K562 (cell line): ENCODE data around the gene SOCS4. TPM values are rescaled to one million over a fixed set of nuclear protein-coding genes. Genes with fewer than 3 reads are reported as not detected.

Experiments used
- ATAC-seq: fragments of 200-7000 bp; cut with Tn5 transposase; 3 replicates; pipeline ENCODE4 v1.9.1; 2020; ENCODE audit warnings: moderate library complexity
- BruUV-seq: library from RNA; stranded (reverse); fragments of 400-500 nt; replicated peaks from 2 replicates; lab custom pipeline; 2021; lab: Mats Ljungman, UMichigan
- CTCF ChIA-PET: fragments of 300-600 bp; formaldehyde crosslinking; extraction: SDS; loops from one replicate; lab custom pipeline; 2021; ENCODE audit warnings: low intra/inter-chr PET ratio; lab: Yijun Ruan, JAX
- POLR2A ChIA-PET: fragments of 300-600, 350-650 bp; sonication (Branson Sonifier 250); formaldehyde crosslinking; extraction: SDS; loops from one replicate; lab custom pipeline; 2021; ENCODE audit warnings: antibody characterized with exemption, inconsistent platforms; lab: Yijun Ruan, JAX
- DNase-seq, 4 experiments: peaks; one replicate each; pipeline versions ENCODE4 v3.0.0 to v3.0.0-alpha.2; 2011 to 2018; ENCODE audit warnings: low spot score in 3 of 4, mixed read lengths in 3 of 4; ENCODE audit errors: extremely low read depth in 1 of 4
- FAIRE-seq: peaks from 2 replicates; lab custom pipeline; 2011; peaks lifted over from hg19 to GRCh38; lab: Jason Lieb, UNC
- H2AFZ ChIP-seq: 2 replicates; pipeline ENCODE4 v1.6.0; 2011; ENCODE audit warnings: low read depth, low read length, control low read depth, inconsistent platforms
- H3K27ac ChIP-seq: fragments of 200-600 bp; 3 replicates; pipeline ENCODE4 v1.8.0; 2011; ENCODE audit warnings: low read depth, mild to moderate bottlenecking, control low read depth, inconsistent platforms, low read length, moderate library complexity, mixed read lengths; ENCODE audit errors: extremely low read depth
- H3K27me3 ChIP-seq, 2 experiments: fragments of 300-600 bp in 1 of 2; 2 replicates in 1 of 2; 3 replicates in 1 of 2; pipeline versions ENCODE4 v1.6.0 to v1.8.0; 2011; ENCODE audit warnings: inconsistent platforms in 2 of 2, low read length in 2 of 2, mild to moderate bottlenecking in 1 of 2, mixed read lengths in 1 of 2, moderate library complexity in 1 of 2; ENCODE audit not compliant: control insufficient read depth in 2 of 2, insufficient read depth in 2 of 2
- H3K36me3 ChIP-seq: fragments of 300-600 bp; 3 replicates; pipeline ENCODE4 v1.8.0; 2011; ENCODE audit warnings: mild to moderate bottlenecking, low read length, inconsistent platforms; ENCODE audit not compliant: control insufficient read depth, insufficient read depth
- H3K4me1 ChIP-seq, 2 experiments: fragments of 200-600 bp in 1 of 2; replicated peaks in 1 of 2; 2 replicates in 1 of 2; 3 replicates in 1 of 2; pipeline versions ENCODE4 v1.5.1 to v1.8.0; 2011; ENCODE audit warnings: inconsistent platforms in 2 of 2, low read length in 2 of 2, mild to moderate bottlenecking in 1 of 2, mixed read lengths in 1 of 2, moderate library complexity in 1 of 2; ENCODE audit not compliant: control insufficient read depth in 2 of 2, insufficient read depth in 2 of 2
- H3K4me2 ChIP-seq: 2 replicates; pipeline ENCODE4 v1.6.1; 2011; ENCODE audit warnings: low read length, control low read depth, inconsistent platforms, mixed read lengths; ENCODE audit not compliant: insufficient read depth
- H3K4me3 ChIP-seq: fragments of 200-600 bp; sonication (generic), shearing (Covaris generic); 2 replicates; pipeline ENCODE4 v1.5.1; 2016; ENCODE audit warnings: control low read depth, inconsistent platforms
- H3K79me2 ChIP-seq: fragments of 200-600 bp; 3 replicates; pipeline ENCODE4 v1.8.0; 2011; ENCODE audit warnings: low read length, inconsistent platforms; ENCODE audit not compliant: control insufficient read depth, insufficient read depth
- H3K9ac ChIP-seq, 2 experiments: 2 replicates each; pipeline versions ENCODE4 v1.6.0 to v1.6.1; 2011; ENCODE audit warnings: low read depth in 2 of 2, low read length in 2 of 2, control low read depth in 1 of 2, inconsistent platforms in 1 of 2, mild to moderate bottlenecking in 1 of 2, mixed read lengths in 1 of 2; ENCODE audit not compliant: insufficient read depth in 1 of 2
- H3K9me1 ChIP-seq: one replicate; pipeline ENCODE4 v1.6.0; 2011; ENCODE audit warnings: inconsistent platforms, mild to moderate bottlenecking, low read length, moderate library complexity; ENCODE audit not compliant: control insufficient read depth, insufficient read depth
- H3K9me3 ChIP-seq: replicated peaks from 2 replicates; pipeline ENCODE4 v1.5.1; 2011; ENCODE audit warnings: low read depth, low read length, inconsistent platforms; ENCODE audit not compliant: control insufficient read depth, insufficient read depth
- H4K20me1 ChIP-seq: replicated peaks from 2 replicates; pipeline ENCODE4 v1.6.1; 2011; ENCODE audit warnings: low read length, inconsistent platforms, mixed read lengths; ENCODE audit not compliant: control insufficient read depth, insufficient read depth
- CREB5 ChIP-seq: fragments of 250-450 bp; sonication (Bioruptor Pico); IDR thresholded peaks from 2 replicates; pipeline ENCODE4 v1.5.0; 2020; ENCODE audit warnings: mild to moderate bottlenecking
- FOS ChIP-seq: IDR thresholded peaks from 3 replicates; pipeline ENCODE4 v1.6.1; 2011; ENCODE audit not compliant: insufficient read length; ENCODE audit errors: extremely low read depth
- FUS ChIP-seq: fragments of 200-400 bp; formaldehyde crosslinking; optimal IDR thresholded peaks from 2 replicates; pipeline ENCODE3; 2017; ENCODE audit warnings: low read depth, low read length
- KDM4B ChIP-seq, 2 experiments: fragments of 450-650 bp in 1 of 2; sonication (generic) in 1 of 2; IDR thresholded peaks; 2 replicates each; pipeline ENCODE4 v1.6.1; 2016 to 2017; ENCODE audit warnings: borderline replicate concordance in 2 of 2, antibody characterized with exemption in 1 of 2, low read depth in 1 of 2, mild to moderate bottlenecking in 1 of 2
- MECOM ChIP-seq: fragments of 250-450 bp; sonication (Bioruptor Pico); IDR thresholded peaks from 2 replicates; pipeline ENCODE4 v1.8.0; 2022; ENCODE audit warnings: inconsistent platforms
- PHTF2 ChIP-seq: fragments of 250-450 bp; sonication (Bioruptor Pico); IDR thresholded peaks from 2 replicates; pipeline ENCODE4 v1.5.0; 2021; ENCODE audit warnings: mild to moderate bottlenecking
- RFX5 ChIP-seq: IDR thresholded peaks from 2 replicates; pipeline ENCODE4 v1.6.1; 2011; ENCODE audit warnings: low read depth, mild to moderate bottlenecking, improper control_type of control experiment, low read length
- ZBTB12 ChIP-seq: fragments of 250-450 bp; sonication (Bioruptor Pico); IDR thresholded peaks from 2 replicates; pipeline ENCODE4 v1.4.0; 2020
- ZNF174 ChIP-seq: fragments of 250-450 bp; sonication (Bioruptor Pico); IDR thresholded peaks from 2 replicates; pipeline ENCODE4 v1.4.0; 2020; ENCODE audit warnings: mild to moderate bottlenecking
- ZNF263 ChIP-seq: sonication (generic); formaldehyde crosslinking; IDR thresholded peaks from 2 replicates; pipeline ENCODE4 v1.8.0; 2022; ENCODE audit warnings: mild to moderate bottlenecking, missing genetic modification reagents, borderline replicate concordance
- ZNF436 ChIP-seq: fragments of 250-450, 450-650 bp; sonication (Bioruptor Pico); formaldehyde crosslinking; IDR thresholded peaks from 2 replicates; pipeline ENCODE4 v1.7.0; 2020; ENCODE audit warnings: mild to moderate bottlenecking
- WGBS: fragments of 100-300 bp; shearing (Covaris generic); methylation state at CpG from one replicate; pipeline ENCODE4 v1.1.6; 2016; ENCODE audit warnings: low coverage, mixed read lengths; ENCODE audit not compliant: insufficient coverage; ENCODE audit errors: missing lambda C conversion rate; 5-methylcytosine and 5-hydroxymethylcytosine counted together
- in situ Hi-C: fragments of 300-500 bp; cut with MboI; formaldehyde crosslinking; loops from 4 replicates; pipeline ENCODE4 v1.15.0; 2018; ENCODE audit warnings: inconsistent platforms, mixed read lengths
- intact Hi-C: fragments of 100-400 bp; cut with micrococcal nuclease; formaldehyde crosslinking; loops from 2 replicates; pipeline ENCODE4 v1.14.2; 2022
- polyA plus RNA-seq, 8 experiments: library from polyadenylated mRNA; depleted of rRNA in 4 of 8; stranded (reverse) in 5 of 8; unstranded in 3 of 8; fragments of >200 nt; fragmentation: Nextera tagmentation in 2 of 8; fragmentation: Illumina TruSeq in 1 of 8; extraction: Ambion mirVana in 2 of 8; extraction: Trizol in 1 of 8; gene quantifications; 2 replicates each; pipeline versions ENCODE4 v1.2.1 to v1.2.3, GENCODE V29; 2011 to 2014; ENCODE audit warnings: inconsistent platforms in 1 of 8, missing spikeins in 1 of 8
- total RNA-seq, 7 experiments: library from RNA; depleted of rRNA in 6 of 7; stranded (reverse); fragments of >200 nt in 6 of 7; fragmentation: Illumina TruSeq in 2 of 7; extraction: Trizol in 2 of 7; gene quantifications; 2 replicates each; pipeline versions ENCODE4 v1.2.1 to v1.2.3, GENCODE V29; 2011 to 2021; ENCODE audit warnings: low replicate concordance in 1 of 7
- TF ChIP-seq, protein P1 (sequence below): sonication (generic); formaldehyde crosslinking; IDR thresholded peaks from 2 replicates; pipeline ENCODE4 v1.8.1; 2023; ENCODE audit warnings: mild to moderate bottlenecking, missing genetic modification reagents

SOCS4 gene
- total and polyA plus RNA-seq, 9 of the 15 experiments (the other 6 are each of a cell fraction or from before 2014, with no cell fraction given), result 2.6 to 12.7 (median 9.7) TPM

GRCh38 chr14:55026793-55027561 is at the start of gene SOCS4, which contains the start of gene WDHD1 (continued):
- TF ChIP-seq KDM4B (IDR thresholded peaks at IDR 0.05; ENCODE audit: borderline replicate concordance in 2 of 2, low read depth in 1 of 2), result no peak
- TF ChIP-seq ZBTB12 (CRISPR knock-in tag), result peak; percentile 93
- TF ChIP-seq PHTF2 (CRISPR knock-in tag), result no peak
- no peak for TF ChIP-seq FUS

DNA sequence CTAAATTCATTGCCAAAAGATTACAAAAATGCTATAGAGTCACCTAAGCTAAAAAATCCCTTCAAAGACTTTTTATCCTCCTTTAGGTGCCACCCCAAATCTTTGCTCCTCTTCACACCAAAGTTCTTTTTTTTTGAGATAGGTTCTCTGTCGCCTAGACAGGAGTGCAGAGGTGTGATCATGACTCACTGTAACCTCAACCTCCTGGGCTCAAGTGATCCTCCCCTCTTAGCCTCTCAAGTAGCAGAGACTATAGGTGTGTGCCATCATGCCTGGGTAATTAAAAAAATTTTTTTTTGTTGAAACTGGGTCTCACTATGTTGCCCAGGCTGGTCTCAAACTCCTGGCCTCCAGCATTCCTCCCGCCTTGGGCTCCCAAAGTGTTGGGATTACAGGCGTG is 48.0 kb upstream of the SOCS4 start:
- intact Hi-C loops, result no loop called here

More for the DNA sequence above, 48.0 kb upstream of the SOCS4 start:
- H3K27me3 ChIP-seq, result no peaks in the 10 kb centered on the region
- CTCF ChIA-PET, result no interaction called here
- no peak overlapping the region for H3K4me3 ChIP-seq
- FAIRE-seq, result no peak
- no peak overlapping the region for H3K9ac ChIP-seq
- 81% methylated on average over 3 of the region's 3 CpGs for WGBS
- no peaks in the 10 kb centered on the region for H3K9me1 ChIP-seq
- H3K27ac ChIP-seq, result no peak overlapping the region
- POLR2A ChIA-PET, result no interaction called here
- TF ChIP-seq, protein P1, sequence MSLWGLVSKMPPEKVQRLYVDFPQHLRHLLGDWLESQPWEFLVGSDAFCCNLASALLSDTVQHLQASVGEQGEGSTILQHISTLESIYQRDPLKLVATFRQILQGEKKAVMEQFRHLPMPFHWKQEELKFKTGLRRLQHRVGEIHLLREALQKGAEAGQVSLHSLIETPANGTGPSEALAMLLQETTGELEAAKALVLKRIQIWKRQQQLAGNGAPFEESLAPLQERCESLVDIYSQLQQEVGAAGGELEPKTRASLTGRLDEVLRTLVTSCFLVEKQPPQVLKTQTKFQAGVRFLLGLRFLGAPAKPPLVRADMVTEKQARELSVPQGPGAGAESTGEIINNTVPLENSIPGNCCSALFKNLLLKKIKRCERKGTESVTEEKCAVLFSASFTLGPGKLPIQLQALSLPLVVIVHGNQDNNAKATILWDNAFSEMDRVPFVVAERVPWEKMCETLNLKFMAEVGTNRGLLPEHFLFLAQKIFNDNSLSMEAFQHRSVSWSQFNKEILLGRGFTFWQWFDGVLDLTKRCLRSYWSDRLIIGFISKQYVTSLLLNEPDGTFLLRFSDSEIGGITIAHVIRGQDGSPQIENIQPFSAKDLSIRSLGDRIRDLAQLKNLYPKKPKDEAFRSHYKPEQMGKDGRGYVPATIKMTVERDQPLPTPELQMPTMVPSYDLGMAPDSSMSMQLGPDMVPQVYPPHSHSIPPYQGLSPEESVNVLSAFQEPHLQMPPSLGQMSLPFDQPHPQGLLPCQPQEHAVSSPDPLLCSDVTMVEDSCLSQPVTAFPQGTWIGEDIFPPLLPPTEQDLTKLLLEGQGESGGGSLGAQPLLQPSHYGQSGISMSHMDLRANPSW, result no peak
- TF ChIP-seq RFX5 (no peak), ZNF174 (CRISPR knock-in tag) (no peak), CREB5 (CRISPR knock-in tag) (no peak), ZNF263 (CRISPR knock-in tag) (no peak), ZNF436 (CRISPR knock-in tag) (no peak), MECOM (CRISPR knock-in tag) (no peak), FOS (no peak)
- no peak for ATAC-seq
- in situ Hi-C loops, result no loop called here
- no peak for DNase-seq
- H3K4me1 ChIP-seq, result no peaks in the 10 kb centered on the region
- H3K79me2 ChIP-seq, result no peaks in the 10 kb centered on the region
- H3K4me2 ChIP-seq, result no peak overlapping the region
- no TSS peak for BruUV-seq
- no peaks in the 10 kb centered on the region for H3K9me3 ChIP-seq
- peaks cover 57% of the 10 kb centered on the region for H3K36me3 ChIP-seq
- H2AFZ ChIP-seq, result no peak overlapping the region
- H4K20me1 ChIP-seq, result no peaks in the 10 kb centered on the region
